KMS-11 (cell line): ENCODE measurements around the gene PAGE2B.
"Not testable (repeated sequence)": the region's sequence is repeated elsewhere in the genome, so short reads cannot be mapped to it uniquely, and the experiment has no call there.

Source experiments
- H2AFZ ChIP-seq: fragments of 200-600 bp; sonication (generic); 2 replicates; pipeline ENCODE4 v1.6.1; 2016; ENCODE audit warnings: antibody characterized with exemption, mixed run types, low read depth
- H3K27ac ChIP-seq: fragments of 200-600 bp; sonication (generic); 2 replicates; pipeline ENCODE4 v1.6.1; 2016; ENCODE audit warnings: mild to moderate bottlenecking, mixed run types
- H3K27me3 ChIP-seq: fragments of 200-600 bp; sonication (generic); 2 replicates; pipeline ENCODE4 v1.6.1; 2017; ENCODE audit warnings: mild to moderate bottlenecking, low read depth, mixed run types, moderate library complexity; ENCODE audit not compliant: insufficient read depth
- H3K36me3 ChIP-seq: fragments of 200-600 bp; sonication (generic); 2 replicates; pipeline ENCODE4 v1.6.1; 2017; ENCODE audit warnings: mild to moderate bottlenecking, mixed run types; ENCODE audit not compliant: insufficient read depth
- H3K4me1 ChIP-seq: fragments of 200-600 bp; sonication (generic); 2 replicates; pipeline ENCODE4 v1.6.1; 2016; ENCODE audit warnings: mild to moderate bottlenecking, low read depth, mixed run types; ENCODE audit not compliant: poor library complexity, severe bottlenecking
- H3K4me2 ChIP-seq: fragments of 200-600 bp; sonication (generic); 2 replicates; pipeline ENCODE4 v1.7.0; 2016; ENCODE audit warnings: mild to moderate bottlenecking, mixed run types
- H3K4me3 ChIP-seq: fragments of 200-600 bp; sonication (generic); IDR thresholded peaks from 2 replicates; pipeline ENCODE4 v1.6.1; 2017; ENCODE audit warnings: low read depth, low read length, mixed read lengths; ENCODE audit not compliant: insufficient read depth
- H3K79me2 ChIP-seq: fragments of 200-600 bp; sonication (generic); 2 replicates; pipeline ENCODE4 v1.6.1; 2016; ENCODE audit warnings: low read depth, mixed run types; ENCODE audit not compliant: insufficient read depth
- H3K9ac ChIP-seq: fragments of 200-600 bp; sonication (generic); 2 replicates; pipeline ENCODE4 v1.6.1; 2016; ENCODE audit warnings: mild to moderate bottlenecking, mixed run types
- H4K20me1 ChIP-seq: fragments of 200-600 bp; sonication (generic); 2 replicates; pipeline ENCODE4 v1.6.1; 2016; ENCODE audit warnings: mild to moderate bottlenecking, mixed run types; ENCODE audit not compliant: insufficient read depth
- TF ChIP-seq, protein P1 (sequence below): fragments of 200-600 bp; sonication (generic); conservative IDR thresholded peaks from 2 replicates; pipeline ENCODE4 v1.6.1; 2017; ENCODE audit warnings: low read depth, mild to moderate bottlenecking, antibody characterized with exemption, low read length, moderate library complexity, mixed read lengths

PAGE2B gene

DNA sequence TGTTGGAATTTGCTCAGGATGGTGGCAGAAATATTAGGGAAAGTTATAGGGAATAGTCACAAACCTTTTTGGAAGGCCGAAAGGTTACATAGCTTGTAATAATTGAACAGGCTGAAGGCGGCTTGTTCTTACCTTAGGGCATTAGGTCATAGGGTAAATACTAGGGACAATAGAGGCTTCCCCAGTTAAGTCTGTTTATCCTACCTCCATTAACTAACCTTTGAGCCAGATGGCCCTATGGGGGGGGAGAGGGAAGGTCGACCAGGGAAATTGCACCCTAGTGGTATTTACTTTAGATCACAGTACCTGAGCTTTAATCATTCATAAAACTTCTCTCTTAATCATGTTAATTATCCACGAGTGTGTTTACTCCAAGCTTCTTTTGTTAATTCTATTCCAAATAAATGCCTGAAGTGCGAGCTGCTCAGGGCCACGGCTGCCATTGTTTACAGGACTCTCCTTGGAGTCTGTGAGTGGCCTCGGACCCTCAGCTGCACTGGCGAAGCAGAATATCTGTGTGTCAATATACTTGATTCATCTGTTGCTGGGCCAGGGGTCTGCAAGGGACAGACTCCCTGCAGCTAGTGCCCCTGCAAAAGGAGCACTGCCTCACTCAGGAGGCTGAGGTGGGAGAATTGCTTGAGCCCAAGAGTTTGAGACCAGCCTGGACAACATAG is 36.9 kb downstream of the PAGE2B start:
- no peaks in the 10 kb centered on the region for H3K27me3 ChIP-seq
- no peak overlapping the region for H2AFZ ChIP-seq
- no peaks in the 10 kb centered on the region for H3K4me1 ChIP-seq
- no peak overlapping the region for H3K4me3 ChIP-seq
- no peaks in the 10 kb centered on the region for H3K36me3 ChIP-seq
- TF ChIP-seq, protein P1, sequence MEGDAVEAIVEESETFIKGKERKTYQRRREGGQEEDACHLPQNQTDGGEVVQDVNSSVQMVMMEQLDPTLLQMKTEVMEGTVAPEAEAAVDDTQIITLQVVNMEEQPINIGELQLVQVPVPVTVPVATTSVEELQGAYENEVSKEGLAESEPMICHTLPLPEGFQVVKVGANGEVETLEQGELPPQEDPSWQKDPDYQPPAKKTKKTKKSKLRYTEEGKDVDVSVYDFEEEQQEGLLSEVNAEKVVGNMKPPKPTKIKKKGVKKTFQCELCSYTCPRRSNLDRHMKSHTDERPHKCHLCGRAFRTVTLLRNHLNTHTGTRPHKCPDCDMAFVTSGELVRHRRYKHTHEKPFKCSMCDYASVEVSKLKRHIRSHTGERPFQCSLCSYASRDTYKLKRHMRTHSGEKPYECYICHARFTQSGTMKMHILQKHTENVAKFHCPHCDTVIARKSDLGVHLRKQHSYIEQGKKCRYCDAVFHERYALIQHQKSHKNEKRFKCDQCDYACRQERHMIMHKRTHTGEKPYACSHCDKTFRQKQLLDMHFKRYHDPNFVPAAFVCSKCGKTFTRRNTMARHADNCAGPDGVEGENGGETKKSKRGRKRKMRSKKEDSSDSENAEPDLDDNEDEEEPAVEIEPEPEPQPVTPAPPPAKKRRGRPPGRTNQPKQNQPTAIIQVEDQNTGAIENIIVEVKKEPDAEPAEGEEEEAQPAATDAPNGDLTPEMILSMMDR: no peak
- no peak overlapping the region for H3K4me2 ChIP-seq
- no peaks in the 10 kb centered on the region for H3K79me2 ChIP-seq
- no peaks in the 10 kb centered on the region for H4K20me1 ChIP-seq
- no peak overlapping the region for H3K9ac ChIP-seq
- no peak overlapping the region for H3K27ac ChIP-seq

DNA sequence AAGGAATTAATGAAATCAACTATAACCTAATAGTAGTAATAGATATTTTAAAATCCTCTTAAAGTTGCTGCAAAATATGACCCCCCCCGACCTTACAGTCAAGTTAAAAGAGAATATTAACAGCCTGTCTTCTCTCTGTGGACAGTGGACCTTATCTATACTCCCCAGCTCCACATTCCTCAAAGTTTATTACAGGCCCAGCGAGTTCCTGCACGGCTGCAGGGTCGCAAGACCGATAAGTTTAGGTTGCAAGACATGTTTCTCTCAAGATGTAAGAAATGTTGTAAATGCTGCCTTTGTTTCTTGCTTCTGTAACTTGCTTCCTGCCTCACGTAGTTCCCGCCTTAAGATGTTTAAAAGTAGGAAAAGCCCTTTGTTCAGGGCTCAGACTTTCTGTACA is 41.8 kb downstream of the PAGE2B start:
- not testable (repeated sequence) for H3K36me3 ChIP-seq, H2AFZ ChIP-seq, H4K20me1 ChIP-seq, H3K4me1 ChIP-seq, H3K79me2 ChIP-seq, H3K27ac ChIP-seq, H3K9ac ChIP-seq, H3K27me3 ChIP-seq, H3K4me3 ChIP-seq, H3K4me2 ChIP-seq

DNA sequence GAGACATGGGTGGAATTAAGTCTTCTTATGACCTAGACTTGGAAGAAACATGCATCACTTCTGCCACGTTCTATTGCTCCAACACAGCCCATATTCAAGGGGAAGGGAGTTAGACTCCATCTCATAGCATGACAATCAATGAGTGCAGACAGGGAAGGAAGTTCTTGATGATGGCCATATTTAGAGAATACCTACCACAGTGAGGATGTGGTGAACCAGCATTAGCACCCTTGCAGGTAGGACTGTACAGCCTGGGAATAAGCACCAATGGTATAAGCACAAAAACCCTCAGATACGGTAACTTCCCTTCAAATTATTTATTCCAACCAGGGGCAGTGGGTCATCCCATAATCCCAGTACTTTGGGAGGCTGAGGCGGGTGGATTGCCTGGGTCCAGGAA is 43.7 kb downstream of the PAGE2B start:
- Histone ChIP-seq H3K27ac (no peak overlapping the region), H3K4me3 (no peak overlapping the region), H3K4me2 (no peak overlapping the region), H4K20me1 (no peaks in the 10 kb centered on the region), H3K9ac (no peak overlapping the region), H3K27me3 (no peaks in the 10 kb centered on the region), H3K4me1 (no peaks in the 10 kb centered on the region), H3K36me3 (no peaks in the 10 kb centered on the region), H3K79me2 (no peaks in the 10 kb centered on the region), H2AFZ (no peak overlapping the region)
- TF ChIP-seq, protein P1: no peak

DNA sequence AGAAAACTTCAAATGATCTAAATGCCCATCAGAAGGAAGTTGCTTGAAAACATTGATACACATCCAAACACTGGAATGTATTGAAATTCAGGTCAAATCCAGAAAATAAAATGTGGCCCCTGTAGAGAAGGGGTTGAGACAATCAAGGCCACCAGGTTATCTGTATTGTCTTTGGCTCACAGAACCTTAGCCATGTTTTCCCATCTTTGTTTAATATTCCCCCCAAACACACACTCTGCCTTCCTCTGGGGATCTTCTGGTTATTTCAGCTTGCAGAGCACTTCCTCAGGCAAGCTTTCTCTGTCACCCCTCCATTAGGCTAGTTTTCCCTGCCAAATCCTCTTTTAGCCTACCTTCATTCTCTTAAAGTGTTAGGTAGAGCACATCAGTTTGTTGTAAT is 44.4 kb downstream of the PAGE2B start:
- no peaks in the 10 kb centered on the region for H3K79me2 ChIP-seq
- H3K27ac ChIP-seq: no peak overlapping the region
- no peaks in the 10 kb centered on the region for H4K20me1 ChIP-seq
- no peak overlapping the region for H3K4me3 ChIP-seq
- no peak overlapping the region for H2AFZ ChIP-seq
- no peaks in the 10 kb centered on the region for H3K27me3 ChIP-seq
- TF ChIP-seq, protein P1: no peak
- no peaks in the 10 kb centered on the region for H3K36me3 ChIP-seq
- no peaks in the 10 kb centered on the region for H3K4me1 ChIP-seq
- no peak overlapping the region for H3K9ac ChIP-seq
- H3K4me2 ChIP-seq: no peak overlapping the region

DNA sequence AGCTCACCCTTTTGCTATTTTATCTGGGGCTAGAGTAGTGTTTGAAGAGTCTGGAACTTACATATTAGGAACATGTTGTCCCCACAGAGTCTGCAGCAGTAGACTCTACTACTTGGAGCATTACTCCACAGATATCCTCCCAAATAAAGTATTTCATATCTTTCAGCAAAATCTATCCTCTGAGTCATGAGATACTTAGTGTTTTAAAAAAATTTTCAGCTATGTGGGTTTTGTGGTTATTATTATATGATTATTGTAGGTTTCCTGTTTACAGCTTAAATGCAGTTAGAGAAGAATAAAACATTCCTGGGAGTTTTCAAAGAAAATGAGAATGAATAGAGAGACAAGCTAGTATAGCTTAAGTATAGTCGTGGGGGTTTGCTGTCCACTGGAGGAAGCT is 44.9 kb downstream of the PAGE2B start:
- TF ChIP-seq, protein P1: no peak
- H3K4me3 ChIP-seq: no peak overlapping the region
- H3K36me3 ChIP-seq: no peaks in the 10 kb centered on the region
- H3K27me3 ChIP-seq: no peaks in the 10 kb centered on the region
- H3K27ac ChIP-seq: no peak overlapping the region
- no peaks in the 10 kb centered on the region for H3K79me2 ChIP-seq
- no peak overlapping the region for H3K9ac ChIP-seq
- no peak overlapping the region for H2AFZ ChIP-seq
- H3K4me1 ChIP-seq: no peaks in the 10 kb centered on the region
- H3K4me2 ChIP-seq: no peak overlapping the region
- H4K20me1 ChIP-seq: no peaks in the 10 kb centered on the region
